H1 (cell line): ENCODE data around the gene FBXW8. TPM values are rescaled to one million over a fixed set of nuclear protein-coding genes. Genes with fewer than 3 reads are reported as not detected.

ENCODE experiments used
- CTCF ChIA-PET: fragments of 300-600 bp; sonication (Branson Sonifier 250); formaldehyde crosslinking; loops from one replicate; lab custom pipeline; 2021; ENCODE audit not compliant: partially characterized antibody; lab: Charles Lee
- POLR2A ChIA-PET: fragments of 300-600 bp; sonication (Branson Sonifier 250); formaldehyde crosslinking; loops from one replicate; lab custom pipeline; 2021; ENCODE audit warnings: inconsistent platforms; ENCODE audit not compliant: partially characterized antibody; lab: Charles Lee
- DNase-seq, 2 experiments: peaks; one replicate each; pipeline versions ENCODE4 v3.0.0 to v3.0.0-alpha.2; 2010 to 2022; ENCODE audit warnings: low spot score in 2 of 2, low read depth in 1 of 2, mixed read lengths in 1 of 2
- FAIRE-seq: peaks from 2 replicates; lab custom pipeline; 2011; peaks lifted over from hg19 to GRCh38; lab: Jason Lieb, UNC
- H2AFZ ChIP-seq: 2 replicates; pipeline ENCODE4 v1.8.1; 2012; ENCODE audit warnings: low read length, inconsistent platforms
- H2AK5ac ChIP-seq: 2 replicates; pipeline ENCODE4 v1.6.1; 2013; ENCODE audit warnings: low read depth, low read length
- H2BK120ac ChIP-seq: replicated peaks from 2 replicates; pipeline ENCODE3; 2013; ENCODE audit warnings: low read depth, low read length, inconsistent platforms
- H2BK12ac ChIP-seq: 2 replicates; pipeline ENCODE4 v1.6.1; 2013; ENCODE audit warnings: low read depth, low read length
- H2BK15ac ChIP-seq: 2 replicates; pipeline ENCODE4 v1.6.1; 2013; ENCODE audit warnings: low read length
- H2BK20ac ChIP-seq: 2 replicates; pipeline ENCODE4 v1.6.1; 2013; ENCODE audit warnings: low read length
- H2BK5ac ChIP-seq: 2 replicates; pipeline ENCODE4 v1.6.1; 2013; ENCODE audit warnings: low read depth, low read length
- H3K14ac ChIP-seq: 2 replicates; pipeline ENCODE4 v1.6.1; 2013; ENCODE audit warnings: inconsistent platforms; ENCODE audit not compliant: insufficient read length
- H3K18ac ChIP-seq: 2 replicates; pipeline ENCODE4 v1.6.1; 2013; ENCODE audit warnings: low read length; ENCODE audit errors: extremely low read depth
- H3K23ac ChIP-seq: 2 replicates; pipeline ENCODE4 v1.6.1; 2013; ENCODE audit warnings: inconsistent platforms; ENCODE audit not compliant: insufficient read length
- H3K23me2 ChIP-seq: 2 replicates; pipeline ENCODE4 v1.6.1; 2013; ENCODE audit warnings: low read depth, low read length
- H3K27ac ChIP-seq: 2 replicates; pipeline ENCODE4 v1.6.1; 2011; ENCODE audit warnings: low read depth, low read length, inconsistent platforms
- H3K27me3 ChIP-seq, 4 experiments: replicated peaks in 1 of 4; 1 replicate in 1 of 4; 2 replicates in 3 of 4; pipeline versions ENCODE4 v1.6.1 to v1.8.1; 2011 to 2013; ENCODE audit warnings: low read length in 3 of 4, mild to moderate bottlenecking in 3 of 4, inconsistent platforms in 2 of 4, mixed read lengths in 2 of 4, moderate library complexity in 1 of 4; ENCODE audit not compliant: control insufficient read depth in 3 of 4, insufficient read depth in 3 of 4; ENCODE audit errors: extremely low read depth in 1 of 4
- H3K36me3 ChIP-seq, 4 experiments: 2 replicates each; pipeline versions ENCODE4 v1.6.1 to v1.8.1; 2011 to 2013; ENCODE audit warnings: mild to moderate bottlenecking in 4 of 4, low read length in 3 of 4, moderate library complexity in 2 of 4, control low read depth in 1 of 4, inconsistent platforms in 1 of 4; ENCODE audit not compliant: insufficient read depth in 4 of 4, control insufficient read depth in 2 of 4
- H3K4ac ChIP-seq: replicated peaks from 2 replicates; pipeline ENCODE3; 2013; ENCODE audit warnings: low read length, low read depth, mixed read lengths, inconsistent platforms; ENCODE audit not compliant: insufficient read length
- H3K4me1 ChIP-seq, 4 experiments: replicated peaks in 1 of 4; 1 replicate in 1 of 4; 2 replicates in 3 of 4; pipeline versions ENCODE4 v1.6.1 to v1.8.1; 2011 to 2013; ENCODE audit warnings: low read length in 3 of 4, inconsistent platforms in 2 of 4, mixed read lengths in 1 of 4; ENCODE audit not compliant: insufficient read depth in 4 of 4, control insufficient read depth in 3 of 4
- H3K4me2 ChIP-seq, 2 experiments: 2 replicates each; pipeline versions ENCODE4 v1.6.1 to v1.8.1; 2011 to 2013; ENCODE audit warnings: low read depth in 2 of 2, low read length in 2 of 2, control low read depth in 1 of 2, inconsistent platforms in 1 of 2, mild to moderate bottlenecking in 1 of 2; ENCODE audit not compliant: insufficient read depth in 1 of 2
- H3K4me3 ChIP-seq, 4 experiments: fragments of 200-600, 300-600 bp in 1 of 4; sonication (generic), shearing (Covaris generic), sonication (Bioruptor Twin) in 1 of 4; 2 replicates each; pipeline versions ENCODE4 v1.5.1 to v1.8.1; 2011 to 2016; ENCODE audit warnings: low read length in 4 of 4, low read depth in 3 of 4, control low read depth in 2 of 4, inconsistent platforms in 2 of 4, mild to moderate bottlenecking in 2 of 4, mixed read lengths in 1 of 4, moderate library complexity in 1 of 4; ENCODE audit not compliant: insufficient read depth in 2 of 4; ENCODE audit errors: extremely low read depth in 1 of 4
- H3K56ac ChIP-seq: replicated peaks from 2 replicates; pipeline ENCODE3; 2013; ENCODE audit warnings: low read depth, mild to moderate bottlenecking, mixed read lengths, low read length, inconsistent platforms; ENCODE audit not compliant: insufficient read length
- H3K79me1 ChIP-seq: 2 replicates; pipeline ENCODE4 v1.6.1; 2013; ENCODE audit warnings: low read depth, low read length, control low read depth
- H3K79me2 ChIP-seq, 2 experiments: 2 replicates each; pipeline versions ENCODE4 v1.6.1 to v1.8.1; 2012 to 2013; ENCODE audit warnings: low read length in 2 of 2, mild to moderate bottlenecking in 2 of 2, inconsistent platforms in 1 of 2; ENCODE audit not compliant: insufficient read depth in 2 of 2, control insufficient read depth in 1 of 2
- H3K9ac ChIP-seq, 4 experiments: replicated peaks in 1 of 4; 1 replicate in 1 of 4; 2 replicates in 3 of 4; pipeline versions ENCODE4 v1.6.1 to v1.8.1; 2011 to 2013; ENCODE audit warnings: low read depth in 3 of 4, low read length in 3 of 4, control low read depth in 2 of 4, mild to moderate bottlenecking in 2 of 4, moderate library complexity in 2 of 4, inconsistent platforms in 1 of 4; ENCODE audit errors: extremely low read depth in 1 of 4
- H3K9me3 ChIP-seq, 2 experiments: 2 replicates each; pipeline versions ENCODE4 v1.6.1 to v1.8.1; 2012 to 2013; ENCODE audit warnings: mild to moderate bottlenecking in 2 of 2, moderate library complexity in 2 of 2, control low read depth in 1 of 2, inconsistent platforms in 1 of 2, low read depth in 1 of 2, low read length in 1 of 2, mixed read lengths in 1 of 2; ENCODE audit not compliant: insufficient read depth in 2 of 2
- H4K20me1 ChIP-seq, 2 experiments: replicated peaks in 1 of 2; 2 replicates each; pipeline versions ENCODE3 to v1.8.1; 2011 to 2013; ENCODE audit warnings: inconsistent platforms in 2 of 2, low read length in 2 of 2, mild to moderate bottlenecking in 1 of 2; ENCODE audit not compliant: insufficient read depth in 2 of 2, control insufficient read depth in 1 of 2
- H4K5ac ChIP-seq: 2 replicates; pipeline ENCODE4 v1.6.1; 2013; ENCODE audit warnings: low read length, low read depth, mixed read lengths, inconsistent platforms; ENCODE audit not compliant: insufficient read length
- H4K8ac ChIP-seq: 2 replicates; pipeline ENCODE4 v1.8.0; 2013; ENCODE audit warnings: mild to moderate bottlenecking, moderate library complexity, low read length, inconsistent platforms; ENCODE audit not compliant: insufficient read depth; ENCODE audit errors: extremely low read depth
- H4K91ac ChIP-seq: replicated peaks from 2 replicates; pipeline ENCODE3; 2013; ENCODE audit warnings: low read length, mixed read lengths, inconsistent platforms; ENCODE audit not compliant: insufficient read length
- ATF2 ChIP-seq: IDR thresholded peaks from 2 replicates; pipeline ENCODE4 v1.6.1; 2012; ENCODE audit warnings: low read length, inconsistent platforms
- BACH1 ChIP-seq: IDR thresholded peaks from 2 replicates; pipeline ENCODE4 v1.6.1; 2012; ENCODE audit warnings: low read length, improper control_type of control experiment
- BCL11A ChIP-seq, 2 experiments: IDR thresholded peaks; one replicate each; pipeline ENCODE4 v1.6.1; 2011; ENCODE audit warnings: low read depth in 2 of 2, low read length in 2 of 2, mild to moderate bottlenecking in 2 of 2
- CBX5 ChIP-seq: fragments of 300-800, 300-1000 bp; sonication (generic); IDR thresholded peaks from 2 replicates; pipeline ENCODE4 v1.7.1; 2016; ENCODE audit warnings: antibody characterized with exemption, low read length, low read depth
- CEBPB ChIP-seq: IDR thresholded peaks from 2 replicates; pipeline ENCODE4 v1.6.1; 2012; ENCODE audit warnings: low read depth, low read length
- CREB1 ChIP-seq: IDR thresholded peaks from 2 replicates; pipeline ENCODE4 v1.6.1; 2012; ENCODE audit warnings: inconsistent platforms
- EGR1 ChIP-seq: IDR thresholded peaks from 2 replicates; pipeline ENCODE4 v1.6.1; 2011; ENCODE audit warnings: low read depth, low read length, borderline replicate concordance
- HDAC6 ChIP-seq: IDR thresholded peaks from one replicate; pipeline ENCODE4 v1.7.1; 2012; ENCODE audit warnings: low read depth, mild to moderate bottlenecking, inconsistent platforms, low read length, moderate library complexity
- NANOG ChIP-seq: IDR thresholded peaks from 2 replicates; pipeline ENCODE4 v1.6.1; 2011; ENCODE audit warnings: low read length, low read depth, mild to moderate bottlenecking, inconsistent platforms; ENCODE audit not compliant: insufficient read depth, poor library complexity, severe bottlenecking
- POU5F1 ChIP-seq: IDR thresholded peaks from 2 replicates; pipeline ENCODE4 v1.6.1; 2011; ENCODE audit warnings: low read depth, mild to moderate bottlenecking, low read length, moderate library complexity
- RBBP5 ChIP-seq: IDR thresholded peaks from 2 replicates; pipeline ENCODE4 v1.7.1; 2012; ENCODE audit warnings: low read depth, mild to moderate bottlenecking, inconsistent platforms, low read length, moderate library complexity, borderline replicate concordance
- RFX5 ChIP-seq: IDR thresholded peaks from 2 replicates; pipeline ENCODE4 v1.6.1; 2011; ENCODE audit warnings: low read depth, low read length, improper control_type of control experiment, borderline replicate concordance
- TAF1 ChIP-seq: IDR thresholded peaks from 2 replicates; pipeline ENCODE4 v1.6.1; 2011; ENCODE audit warnings: mild to moderate bottlenecking, low read depth, low read length
- TCF12 ChIP-seq: IDR thresholded peaks from 2 replicates; pipeline ENCODE4 v1.6.1; 2011; ENCODE audit warnings: low read depth, mild to moderate bottlenecking, low read length
- WGBS, 2 experiments: shearing (Covaris generic) in 1 of 2; methylation state at CpG; one replicate each; pipeline versions ENCODE4 v1.1.6 to v1.1.7; 2013 to 2015; ENCODE audit warnings: low lambda C conversion rate in 2 of 2, mixed read lengths in 2 of 2, inconsistent platforms in 1 of 2, low coverage in 1 of 2, missing lambda C conversion rate in 1 of 2; ENCODE audit not compliant: insufficient replicate concordance in 2 of 2, insufficient coverage in 1 of 2, insufficient read length in 1 of 2; ENCODE audit errors: extremely low coverage in 1 of 2, missing lambda C conversion rate in 1 of 2; 5-methylcytosine and 5-hydroxymethylcytosine counted together
- polyA plus RNA-seq, 7 experiments: library from polyadenylated mRNA; depleted of rRNA in 3 of 7; stranded (reverse) in 5 of 7; unstranded in 2 of 7; fragments of >200 nt in 5 of 7; fragments of 200-250 nt in 2 of 7; gene quantifications; 1 replicate in 5 of 7; 2 replicates in 1 of 7; 4 replicates in 1 of 7; pipeline versions ENCODE4 v1.2.1 to v1.2.3, GENCODE V29; 2011 to 2013; ENCODE audit warnings: missing spikeins in 2 of 7, mixed read lengths in 2 of 7
- total RNA-seq: library from RNA; stranded (reverse); fragmentation: NEBNext Ultra II Directional; extraction: Animal tissue kit (Norgen Biotek cat#: 25700); gene quantifications from 2 replicates; pipeline ENCODE4 v1.2.1, GENCODE V29; 2021

FBXW8 gene
- total and polyA plus RNA-seq, 2 of the 8 experiments (the other 6 are each of a cell fraction or from before 2014, with no cell fraction given), result 15.8 to 16.0 TPM

- H3K18ac ChIP-seq, result no peak overlapping the region
- peaks cover 1 to 10% (median 4%) of the 10 kb centered on the region in 4 experiments; a peak in 6 of 7 replicates for H3K4me1 ChIP-seq
- H2BK120ac ChIP-seq, result no peak overlapping the region
- ChIA-PET CTCF (interaction anchor here (0.7 to 6.4 kb wide), 15 partner anchors 8 to 114 kb away, joined by 3 to 60 read pairs (median 5); no protein-coding TSS in a partner anchor), POLR2A (interaction anchor here (1.0 to 1.5 kb wide), 3 partner anchors 10 to 115 kb away, joined by 3 to 4 read pairs (median 3); no protein-coding TSS in a partner anchor)
- no peak overlapping the region for H4K5ac ChIP-seq
- no peak overlapping the region for H3K23ac ChIP-seq
- no peak overlapping the region for H3K4ac ChIP-seq
- FAIRE-seq, result no peak
- H3K79me2 ChIP-seq, result no peaks in the 10 kb centered on the region
- H2BK12ac ChIP-seq, result no peak overlapping the region
- TF ChIP-seq TAF1 (no peak), HDAC6 (no peak), CREB1 (no peak), EGR1 (no peak), BCL11A (IDR thresholded peaks at IDR 0.05; ENCODE audit: low read depth in 2 of 2, low read length in 2 of 2) (no peak), ATF2 (no peak), POU5F1 (no peak), BACH1 (no peak), RFX5 (no peak), NANOG (no peak), CBX5 (no peak), TCF12 (no peak), CEBPB (no peak), RBBP5 (no peak)
- H2BK5ac ChIP-seq, result no peak overlapping the region
- no peaks in the 10 kb centered on the region for H3K79me1 ChIP-seq
- no peak overlapping the region for H3K4me3 ChIP-seq
- no peak overlapping the region for H3K4me2 ChIP-seq
- no peak for DNase-seq
- H2BK15ac ChIP-seq, result no peak overlapping the region
- H3K23me2 ChIP-seq, result no peaks in the 10 kb centered on the region
- no peaks in the 10 kb centered on the region for H3K36me3 ChIP-seq
- H3K14ac ChIP-seq, result no peak overlapping the region
- no peaks in the 10 kb centered on the region for H3K27me3 ChIP-seq
- no peaks in the 10 kb centered on the region for H4K20me1 ChIP-seq
- no peak overlapping the region for H4K91ac ChIP-seq
- H2AFZ ChIP-seq, result no peak overlapping the region
- H4K8ac ChIP-seq, result no peak overlapping the region
- H3K27ac ChIP-seq, result no peak overlapping the region
- no peak overlapping the region for H2BK20ac ChIP-seq
- WGBS, 2 experiments, result 96% methylated on average over 9 of the region's 9 CpGs; no CpG with 5 or more reads in 1 of the 2 experiments
- H3K9me3 ChIP-seq, result no peaks in the 10 kb centered on the region
- H3K56ac ChIP-seq, result no peak overlapping the region
- H2AK5ac ChIP-seq, result no peak overlapping the region
- H3K9ac ChIP-seq, result no peak overlapping the region
Observed at GRCh38 chr12:117036046-117036445, 125.3 kb downstream of the FBXW8 start.
